ENCODE data around the gene ARNT2. TPM values are rescaled to one million over a fixed set of nuclear protein-coding genes. Genes with fewer than 3 reads are reported as not detected.
A peak's percentile ranks its signal among the peaks of the same experiment; 100 is the strongest.

The ARNT2 gene
- total RNA-seq, 1 donor: 12.7 TPM

- no peak for TF ChIP-seq CTCF (IDR thresholded peaks at IDR 0.05; ENCODE audit: insufficient read depth, low read length)
- no peak for DNase-seq (ENCODE audit: low read depth)
- H3K4me3 ChIP-seq (ENCODE audit: low read depth, low read length): no peak overlapping the region
Measured at GRCh38 chr15:80445300-80446041, 41.3 kb downstream of the ARNT2 start.

GRCh38 chr15:80447077-80447476 lies 42.9 kb downstream of the ARNT2 start:
- H3K4me3 ChIP-seq (ENCODE audit: low read depth, low read length): no peak overlapping the region
- no peak for TF ChIP-seq CTCF (IDR thresholded peaks at IDR 0.05; ENCODE audit: insufficient read depth, low read length)
- DNase-seq (ENCODE audit: low read depth): no peak

GRCh38 chr15:80449825-80450224 lies 45.6 kb downstream of the ARNT2 start:
- no peak overlapping the region for H3K4me3 ChIP-seq (ENCODE audit: low read depth, low read length)
- no peak for TF ChIP-seq CTCF (IDR thresholded peaks at IDR 0.05; ENCODE audit: insufficient read depth, low read length)
- no peak for DNase-seq (ENCODE audit: low read depth)

GRCh38 chr15:80450811-80451321 lies 46.7 kb downstream of the ARNT2 start:
- no peak for TF ChIP-seq CTCF (IDR thresholded peaks at IDR 0.05; ENCODE audit: insufficient read depth, low read length)
- H3K4me3 ChIP-seq (ENCODE audit: low read depth, low read length): no peak overlapping the region
- no peak for DNase-seq (ENCODE audit: low read depth)

GRCh38 chr15:80452166-80452565 lies 48.0 kb downstream of the ARNT2 start:
- no peak for TF ChIP-seq CTCF (IDR thresholded peaks at IDR 0.05; ENCODE audit: insufficient read depth, low read length)
- DNase-seq (ENCODE audit: low read depth): no peak
- H3K4me3 ChIP-seq (ENCODE audit: low read depth, low read length): no peak overlapping the region

GRCh38 chr15:80455051-80455648 lies 51.0 kb downstream of the ARNT2 start:
- TF ChIP-seq CTCF (IDR thresholded peaks at IDR 0.05; ENCODE audit: insufficient read depth, low read length): no peak
- DNase-seq (ENCODE audit: low read depth): peak; percentile 29
- H3K4me3 ChIP-seq (ENCODE audit: low read depth, low read length): no peak overlapping the region
